AG04449 (cell line): Measurements from ENCODE around the gene AQP3.

ENCODE experiments used
- CTCF ChIA-PET: fragments of 350-600 bp; formaldehyde crosslinking; extraction: SDS; loops from one replicate; lab custom pipeline; 2021; ENCODE audit warnings: antibody characterized with exemption; lab: Yijun Ruan, JAX
- POLR2A ChIA-PET: fragments of 400-600, 350-600 bp; formaldehyde crosslinking; extraction: SDS; loops from one replicate; lab custom pipeline; 2020; ENCODE audit warnings: antibody characterized with exemption, inconsistent platforms; lab: Yijun Ruan, JAX
- DNase-seq: peaks from one replicate; pipeline ENCODE4 v3.0.0-alpha.2; 2010; ENCODE audit warnings: low read depth, low spot score
- H3K4me3 ChIP-seq: 2 replicates; pipeline ENCODE4 v1.5.1; 2011; ENCODE audit warnings: low read depth, mild to moderate bottlenecking, control low read depth, low read length
- CTCF ChIP-seq: IDR thresholded peaks from one replicate; pipeline ENCODE4 v1.5.1; 2011; ENCODE audit warnings: mild to moderate bottlenecking, moderate library complexity, low read length, control low read depth, inconsistent platforms; ENCODE audit not compliant: insufficient read depth; ENCODE audit errors: missing control alignments

Gene AQP3

GRCh38 chr9:33436445-33436844, 10.9 kb downstream of the AQP3 start:
- no peak for DNase-seq
- H3K4me3 ChIP-seq: no peak overlapping the region
- no peak for TF ChIP-seq CTCF
- POLR2A ChIA-PET: no interaction called here
- CTCF ChIA-PET: interaction anchor here (1.5 to 7.1 kb wide), 3 partner anchors 16 to 20 kb away, joined by 3 to 81 read pairs (median 33); no protein-coding TSS in a partner anchor

GRCh38 chr9:33435821-33436277, 11.5 kb downstream of the AQP3 start:
- ChIA-PET CTCF (interaction anchor here (1.5 to 6.3 kb wide), 3 partner anchors 11 to 19 kb away, joined by 3 to 33 read pairs (median 8); partner anchors contain the start of gene AQP3), POLR2A (interaction anchor here (0.7 kb wide), 1 partner anchor 38 kb away, joined by 3 read pairs; the partner anchor contains the start of gene NOL6)
- DNase-seq: no peak
- no peak overlapping the region for H3K4me3 ChIP-seq
- no peak for TF ChIP-seq CTCF

GRCh38 chr9:33434317-33435105, 12.9 kb downstream of the AQP3 start:
- no peak for DNase-seq
- ChIA-PET CTCF (interaction anchor here (0.8 to 6.3 kb wide), 6 partner anchors 13 to 190 kb away, joined by 3 to 45 read pairs (median 6); partner anchors contain the start of gene AQP3), POLR2A (no interaction called here)
- TF ChIP-seq CTCF: no peak
- H3K4me3 ChIP-seq: no peak overlapping the region

GRCh38 chr9:33433871-33434270, 13.5 kb downstream of the AQP3 start:
- H3K4me3 ChIP-seq: no peak overlapping the region
- DNase-seq: no peak
- POLR2A ChIA-PET: no interaction called here
- no peak for TF ChIP-seq CTCF
- CTCF ChIA-PET: interaction anchor here (1.3 to 6.3 kb wide), 5 partner anchors 14 to 59 kb away, joined by 3 to 45 read pairs (median 5); no protein-coding TSS in a partner anchor

- DNase-seq: no peak
- ChIA-PET CTCF (interaction anchor here (1.3 to 6.3 kb wide), 6 partner anchors 16 to 291 kb away, joined by 3 to 45 read pairs (median 5); partner anchors contain the start of gene AQP3), POLR2A (no interaction called here)
- TF ChIP-seq CTCF: no peak
- no peak overlapping the region for H3K4me3 ChIP-seq
These were observed 16.0 kb downstream of the AQP3 start for GRCh38 chr9:33431420-33431819.

GRCh38 chr9:33430942-33431341, 16.5 kb downstream of the AQP3 start:
- CTCF ChIA-PET: interaction anchor here (1.3 to 6.3 kb wide), 5 partner anchors 15 to 291 kb away, joined by 3 to 45 read pairs (median 3); no protein-coding TSS in a partner anchor
- no peak for DNase-seq
- POLR2A ChIA-PET: no interaction called here
- H3K4me3 ChIP-seq: no peak overlapping the region
- TF ChIP-seq CTCF: no peak
